ENCODE data around the gene KRI1. TPM values are rescaled to one million over a fixed set of nuclear protein-coding genes. Genes with fewer than 3 reads are reported as not detected.
"Not testable (repeated sequence)": the region's sequence is repeated elsewhere in the genome, so short reads cannot be mapped to it uniquely, and the experiment has no call there.

KRI1 gene
- total and polyA plus RNA-seq, 2 donors, result 7.7 to 29.9 TPM

- Histone ChIP-seq H3K4me3 (ENCODE audit: low read depth, low read length) (no peak overlapping the region), H3K36me3 (ENCODE audit: insufficient read depth) (no peaks in the 10 kb centered on the region), H3K4me1 (ENCODE audit: insufficient read depth) (no peaks in the 10 kb centered on the region), H3K27ac (ENCODE audit: low read depth) (peak overlapping the region; percentile 39)
- WGBS, result 64% methylated on average over 19 of the region's 19 CpGs
- DNase-seq (ENCODE audit: extremely low spot score), result no peak
Observed at GRCh38 chr19:10566658-10567410, 1.0 kb upstream of the KRI1 start.

- Histone ChIP-seq H3K4me1 (ENCODE audit: insufficient read depth) (no peaks in the 10 kb centered on the region), H3K4me3 (ENCODE audit: low read depth, low read length) (peak overlapping the region; percentile 80), H3K36me3 (ENCODE audit: insufficient read depth) (no peaks in the 10 kb centered on the region), H3K27ac (ENCODE audit: low read depth) (peak overlapping the region; percentile 57)
- WGBS, result 9% methylated on average over 4 of the region's 4 CpGs
- no peak for DNase-seq (ENCODE audit: extremely low spot score)
Observed at GRCh38 chr19:10566408-10566657, 523 bp upstream of the KRI1 start.

GRCh38 chr19:10565028-10565566 is 713 bp downstream of the KRI1 start:
- 12% methylated on average over 10 of the region's 10 CpGs for WGBS
- no peak for DNase-seq (ENCODE audit: extremely low spot score)
- H3K4me1 ChIP-seq (ENCODE audit: insufficient read depth), result no peaks in the 10 kb centered on the region
- no peaks in the 10 kb centered on the region for H3K36me3 ChIP-seq (ENCODE audit: insufficient read depth)
- peak overlapping the region; percentile 85 for H3K27ac ChIP-seq (ENCODE audit: low read depth)
- peak overlapping the region; percentile 80 for H3K4me3 ChIP-seq (ENCODE audit: low read depth, low read length)

GRCh38 chr19:10562609-10563008 is 3.2 kb downstream of the KRI1 start:
- Histone ChIP-seq H3K27ac (ENCODE audit: low read depth) (no peak overlapping the region), H3K36me3 (ENCODE audit: insufficient read depth) (no peaks in the 10 kb centered on the region), H3K4me1 (ENCODE audit: insufficient read depth) (no peaks in the 10 kb centered on the region), H3K4me3 (ENCODE audit: low read depth, low read length) (no peak overlapping the region)
- DNase-seq (ENCODE audit: extremely low spot score), result no peak
- 93% methylated on average over 5 of the region's 5 CpGs for WGBS

GRCh38 chr19:10560154-10560553 is 5.7 kb downstream of the KRI1 start:
- WGBS, result 92% methylated on average over 7 of the region's 7 CpGs
- no peak overlapping the region for H3K27ac ChIP-seq (ENCODE audit: low read depth)

GRCh38 chr19:10557603-10558197 is 8.1 kb downstream of the KRI1 start:
- Histone ChIP-seq H3K4me1 (ENCODE audit: insufficient read depth) (no peaks in the 10 kb centered on the region), H3K36me3 (ENCODE audit: insufficient read depth) (no peaks in the 10 kb centered on the region)
- WGBS, result 94% methylated on average over 33 of the region's 33 CpGs

More at GRCh38 chr19:10560154-10560553, 5.7 kb downstream of the KRI1 start:
- no peaks in the 10 kb centered on the region for H3K4me1 ChIP-seq (ENCODE audit: insufficient read depth)
- no peaks in the 10 kb centered on the region for H3K36me3 ChIP-seq (ENCODE audit: insufficient read depth)
- DNase-seq (ENCODE audit: extremely low spot score), result no peak
- no peak overlapping the region for H3K4me3 ChIP-seq (ENCODE audit: low read depth, low read length)

GRCh38 chr19:10555610-10555973 is 10.2 kb downstream of the KRI1 start:
- Histone ChIP-seq H3K4me1 (ENCODE audit: insufficient read depth) (no peaks in the 10 kb centered on the region), H3K36me3 (ENCODE audit: insufficient read depth) (no peaks in the 10 kb centered on the region), H3K27ac (ENCODE audit: low read depth) (no peak overlapping the region), H3K4me3 (ENCODE audit: low read depth, low read length) (no peak overlapping the region)
- 87% methylated on average over 7 of the region's 7 CpGs for WGBS
- DNase-seq (ENCODE audit: extremely low spot score), result no peak

More at GRCh38 chr19:10557603-10558197, 8.1 kb downstream of the KRI1 start:
- H3K4me3 ChIP-seq (ENCODE audit: low read depth, low read length), result no peak overlapping the region
- DNase-seq (ENCODE audit: extremely low spot score), result no peak
- H3K27ac ChIP-seq (ENCODE audit: low read depth), result no peak overlapping the region

GRCh38 chr19:10554760-10555609 is 10.8 kb downstream of the KRI1 start:
- Histone ChIP-seq H3K36me3 (ENCODE audit: insufficient read depth) (no peaks in the 10 kb centered on the region), H3K4me1 (ENCODE audit: insufficient read depth) (no peaks in the 10 kb centered on the region), H3K27ac (ENCODE audit: low read depth) (no peak overlapping the region), H3K4me3 (ENCODE audit: low read depth, low read length) (no peak overlapping the region)
- 80% methylated on average over 30 of the region's 30 CpGs for WGBS
- no peak for DNase-seq (ENCODE audit: extremely low spot score)

GRCh38 chr19:10553943-10554381 is 11.8 kb downstream of the KRI1 start:
- 61% methylated on average over 12 of the region's 12 CpGs for WGBS
- no peak overlapping the region for H3K4me3 ChIP-seq (ENCODE audit: low read depth, low read length)
- DNase-seq (ENCODE audit: extremely low spot score), result no peak
- no peaks in the 10 kb centered on the region for H3K36me3 ChIP-seq (ENCODE audit: insufficient read depth)
- no peaks in the 10 kb centered on the region for H3K4me1 ChIP-seq (ENCODE audit: insufficient read depth)
- H3K27ac ChIP-seq (ENCODE audit: low read depth), result no peak overlapping the region

- H3K4me1 ChIP-seq (ENCODE audit: insufficient read depth), result no peaks in the 10 kb centered on the region
- H3K27ac ChIP-seq (ENCODE audit: low read depth), result no peak overlapping the region
- DNase-seq (ENCODE audit: extremely low spot score), result no peak
- peaks cover 3% of the 10 kb centered on the region for H3K36me3 ChIP-seq (ENCODE audit: insufficient read depth)
- no peak overlapping the region for H3K4me3 ChIP-seq (ENCODE audit: low read depth, low read length)
- WGBS, result 71% methylated on average over 13 of the region's 13 CpGs
Observed at GRCh38 chr19:10553087-10553667, 12.6 kb downstream of the KRI1 start.

- Histone ChIP-seq H3K27ac (ENCODE audit: low read depth) (no peak overlapping the region), H3K4me1 (ENCODE audit: insufficient read depth) (no peaks in the 10 kb centered on the region), H3K4me3 (ENCODE audit: low read depth, low read length) (no peak overlapping the region), H3K36me3 (ENCODE audit: insufficient read depth) (peaks cover 3% of the 10 kb centered on the region)
- WGBS, result 80% methylated on average over 12 of the region's 12 CpGs
- no peak for DNase-seq (ENCODE audit: extremely low spot score)
Observed at GRCh38 chr19:10552510-10553053, 13.2 kb downstream of the KRI1 start.

- Histone ChIP-seq H3K4me3 (ENCODE audit: low read depth, low read length) (no peak overlapping the region), H3K4me1 (ENCODE audit: insufficient read depth) (no peaks in the 10 kb centered on the region), H3K36me3 (ENCODE audit: insufficient read depth) (peaks cover 3% of the 10 kb centered on the region), H3K27ac (ENCODE audit: low read depth) (no peak overlapping the region)
- no peak for DNase-seq (ENCODE audit: extremely low spot score)
- WGBS, result 93% methylated on average over 12 of the region's 12 CpGs
Observed at GRCh38 chr19:10551698-10552301, 14.0 kb downstream of the KRI1 start.

- not testable (repeated sequence) for DNase-seq (ENCODE audit: extremely low spot score); H3K4me1 ChIP-seq (ENCODE audit: insufficient read depth); H3K36me3 ChIP-seq (ENCODE audit: insufficient read depth); H3K27ac ChIP-seq (ENCODE audit: low read depth); H3K4me3 ChIP-seq (ENCODE audit: low read depth, low read length)
- WGBS, result 96% methylated on average over 9 of the region's 9 CpGs
Observed at GRCh38 chr19:10551006-10551405, 14.8 kb downstream of the KRI1 start.

Measured in urinary bladder (tissue), 4 donors.